CD14-positive monocyte (primary cell): ENCODE measurements around the gene CINP. TPM values are rescaled to one million over a fixed set of nuclear protein-coding genes. Genes with fewer than 3 reads are reported as not detected.

ENCODE experiments used
- DNase-seq, 3 donors: peaks; one replicate each; pipeline ENCODE4 v3.0.0-alpha.2; 2011 to 2022
- H2AFZ ChIP-seq: 2 replicates; pipeline ENCODE4 v1.6.0; 2012; ENCODE audit warnings: mild to moderate bottlenecking, low read depth, low read length, inconsistent platforms; ENCODE audit not compliant: insufficient read depth, poor library complexity, severe bottlenecking
- H3K27ac ChIP-seq, 2 donors: 1 replicate in 1 of 2; 2 replicates in 1 of 2; pipeline ENCODE4 v1.5.1; 2012 to 2013; ENCODE audit warnings: low read length in 2 of 2, control low read depth in 1 of 2, inconsistent platforms in 1 of 2, low read depth in 1 of 2, mild to moderate bottlenecking in 1 of 2
- H3K27me3 ChIP-seq, 2 donors: one replicate each; pipeline versions ENCODE4 v1.6.0 to v1.6.1; 2011 to 2013; ENCODE audit warnings: low read length in 2 of 2; ENCODE audit not compliant: control insufficient read depth in 2 of 2, insufficient read depth in 2 of 2
- H3K36me3 ChIP-seq, 2 donors: replicated peaks in 1 of 2; 1 replicate in 1 of 2; 2 replicates in 1 of 2; pipeline versions ENCODE4 v1.5.1 to v1.6.1; 2012 to 2013; ENCODE audit warnings: low read length in 2 of 2, control low read depth in 1 of 2, inconsistent platforms in 1 of 2, mild to moderate bottlenecking in 1 of 2; ENCODE audit not compliant: insufficient read depth in 2 of 2, control insufficient read depth in 1 of 2
- H3K4me1 ChIP-seq, 2 donors: 1 replicate in 1 of 2; 2 replicates in 1 of 2; pipeline versions ENCODE4 v1.5.1 to v1.6.1; 2012 to 2013; ENCODE audit warnings: low read length in 2 of 2, control low read depth in 1 of 2, inconsistent platforms in 1 of 2, mild to moderate bottlenecking in 1 of 2, moderate library complexity in 1 of 2; ENCODE audit not compliant: insufficient read depth in 2 of 2, control insufficient read depth in 1 of 2
- H3K4me2 ChIP-seq: replicated peaks from 2 replicates; pipeline ENCODE3; 2012; ENCODE audit warnings: low read length, moderate library complexity, mild to moderate bottlenecking; ENCODE audit not compliant: poor library complexity, severe bottlenecking; ENCODE audit errors: extremely low read depth
- H3K4me3 ChIP-seq, 3 experiments: fragments of 200-600 bp in 1 of 3; sonication (generic) in 1 of 3; replicated peaks in 1 of 3; 1 replicate in 2 of 3; 2 replicates in 1 of 3; pipeline ENCODE4 v1.5.1; 2011 to 2013; ENCODE audit warnings: low read length in 3 of 3, mild to moderate bottlenecking in 3 of 3, control low read depth in 2 of 3, low read depth in 2 of 3, inconsistent platforms in 1 of 3, moderate library complexity in 1 of 3
- H3K79me2 ChIP-seq: 2 replicates; pipeline ENCODE4 v1.6.0; 2012; ENCODE audit warnings: mild to moderate bottlenecking, control low read depth, inconsistent platforms, low read length, moderate library complexity; ENCODE audit not compliant: insufficient read depth
- H3K9ac ChIP-seq: 2 replicates; pipeline ENCODE4 v1.6.0; 2017; ENCODE audit warnings: low read length, mild to moderate bottlenecking; ENCODE audit not compliant: insufficient read depth, poor library complexity, severe bottlenecking
- H3K9me3 ChIP-seq, 2 donors: replicated peaks in 1 of 2; 1 replicate in 1 of 2; 2 replicates in 1 of 2; pipeline versions ENCODE4 v1.5.1 to v1.6.1; 2012 to 2013; ENCODE audit warnings: low read length in 2 of 2, control low read depth in 1 of 2; ENCODE audit not compliant: control insufficient read depth in 1 of 2, insufficient read depth in 1 of 2
- H4K20me1 ChIP-seq: 2 replicates; pipeline ENCODE4 v1.6.0; 2012; ENCODE audit warnings: mild to moderate bottlenecking, low read length, control low read depth, moderate library complexity; ENCODE audit not compliant: insufficient read depth
- H3K27ac Mint-ChIP-seq, 7 donors: one replicate each; pipeline ENCODE4 v1.8.0; 2020; ENCODE audit warnings: mild to moderate bottlenecking in 7 of 7, mixed read lengths in 7 of 7, moderate library complexity in 6 of 7, inconsistent platforms in 2 of 7
- H3K27me3 Mint-ChIP-seq, 3 donors: one replicate each; pipeline ENCODE4 v1.8.0; 2021 to 2022; ENCODE audit warnings: low read depth in 3 of 3, mild to moderate bottlenecking in 3 of 3, mixed read lengths in 3 of 3, moderate library complexity in 3 of 3, inconsistent platforms in 1 of 3
- H3K36me3 Mint-ChIP-seq, 2 donors: one replicate each; pipeline ENCODE4 v1.8.0; 2020; ENCODE audit warnings: mixed read lengths in 2 of 2, inconsistent platforms in 1 of 2, mild to moderate bottlenecking in 1 of 2
- H3K4me1 Mint-ChIP-seq: one replicate; pipeline ENCODE4 v1.8.0; 2020; ENCODE audit warnings: mild to moderate bottlenecking, mixed read lengths
- H3K4me3 Mint-ChIP-seq, 2 donors: one replicate each; pipeline ENCODE4 v1.8.0; 2020; ENCODE audit warnings: mild to moderate bottlenecking in 2 of 2, mixed read lengths in 2 of 2, moderate library complexity in 1 of 2
- H3K9me3 Mint-ChIP-seq, 7 donors: one replicate each; pipeline ENCODE4 v1.8.0; 2020 to 2022; ENCODE audit warnings: mixed read lengths in 7 of 7, mild to moderate bottlenecking in 6 of 7, moderate library complexity in 6 of 7, inconsistent platforms in 2 of 7
- CTCF ChIP-seq: fragments of 200-600 bp; IDR thresholded peaks from one replicate; pipeline ENCODE4 v1.8.0; 2022; ENCODE audit warnings: antibody characterized with exemption, mild to moderate bottlenecking
- WGBS: methylation state at CpG from one replicate; pipeline ENCODE4 v1.1.5; 2013; ENCODE audit warnings: missing lambda C conversion rate; ENCODE audit not compliant: insufficient coverage; 5-methylcytosine and 5-hydroxymethylcytosine counted together
- intact Hi-C, 2 donors: fragments of 100-400 bp; cut with micrococcal nuclease; formaldehyde crosslinking; loops; one replicate each; pipeline versions ENCODE4 v1.15.0 to v1.15.1; 2023
- polyA plus RNA-seq, 3 donors: library from polyadenylated mRNA; depleted of rRNA in 1 of 3; unstranded in 2 of 3; stranded (reverse) in 1 of 3; fragments of 300-500 nt in 2 of 3; fragments of >200 nt in 1 of 3; fragmentation: Illumina TruSeq in 2 of 3; gene quantifications; 1 replicate in 2 of 3; 2 replicates in 1 of 3; pipeline ENCODE4 v1.2.3, GENCODE V29; 2012 to 2021

CINP gene
- polyA plus RNA-seq, 3 donors = 28.9 to 58.5 (median 57.1) TPM

GRCh38 chr14:102317564-102318248 lies 45.0 kb downstream of the CINP start:
- Histone ChIP-seq H2AFZ (peak overlapping the region; percentile 92), H3K4me1 (peaks cover 52 to 59% of the 10 kb centered on the region in 2 donors), H3K79me2 (no peaks in the 10 kb centered on the region), H3K4me2 (peak overlapping the region; percentile 92), H3K36me3 (no peaks in the 10 kb centered on the region), H3K9me3 (no peaks in the 10 kb centered on the region), H3K27ac (peak overlapping the region in 1 of 2 donors; percentile 74), H3K27me3 (no peaks in the 10 kb centered on the region), H3K4me3 (peak overlapping the region; percentile 29 to 82 (median 77)), H4K20me1 (no peaks in the 10 kb centered on the region), H3K9ac (peak overlapping the region; percentile 50)
- H3K9me3 Mint-ChIP-seq = no peaks in the 10 kb centered on the region
- peak overlapping the region in 6 of 7 donors; percentile 57 to 91 (median 88) for H3K27ac Mint-ChIP-seq
- intact Hi-C loops = loop anchor here (2.0 to 10.0 kb wide), 6 partner anchors 45 to 353 kb away; partner anchors contain the start of genes CINP (in 1 of the 2), DYNC1H1 (in 1 of the 2), HSP90AA1 (in 1 of the 2) and TECPR2 (in 1 of the 2)
- H3K4me3 Mint-ChIP-seq = peak overlapping the region; percentile 88 to 95
- 63% methylated on average over 11 of the region's 12 CpGs for WGBS
- TF ChIP-seq CTCF = no peak
- no peaks in the 10 kb centered on the region for H3K36me3 Mint-ChIP-seq
- H3K4me1 Mint-ChIP-seq = peaks cover 51% of the 10 kb centered on the region
- H3K27me3 Mint-ChIP-seq = peaks cover 2 to 7% (median 3%) of the 10 kb centered on the region in 3 donors
- DNase-seq = no peak

GRCh38 chr14:102316743-102317563 lies 45.7 kb downstream of the CINP start:
- Histone ChIP-seq H3K79me2 (no peaks in the 10 kb centered on the region), H3K4me1 (peaks cover 52 to 59% of the 10 kb centered on the region in 2 donors), H3K27me3 (no peaks in the 10 kb centered on the region), H3K9ac (peak overlapping the region; percentile 50), H3K36me3 (no peaks in the 10 kb centered on the region), H4K20me1 (no peaks in the 10 kb centered on the region), H3K4me2 (peak overlapping the region; percentile 92), H3K9me3 (no peaks in the 10 kb centered on the region), H3K4me3 (peak overlapping the region; percentile 72 to 82 (median 77)), H2AFZ (peak overlapping the region; percentile 92), H3K27ac (peak overlapping the region; percentile 51 to 74)
- Mint-ChIP-seq H3K4me3 (peak overlapping the region; percentile 88 to 95), H3K27me3 (peaks cover 3 to 7% (median 4%) of the 10 kb centered on the region in 3 donors), H3K36me3 (no peaks in the 10 kb centered on the region), H3K9me3 (no peaks in the 10 kb centered on the region), H3K4me1 (peaks cover 51% of the 10 kb centered on the region), H3K27ac (peak overlapping the region; percentile 73 to 92 (median 89))
- intact Hi-C loops = loop anchor here (2.0 to 10.0 kb wide), 6 partner anchors 45 to 352 kb away; partner anchors contain the start of genes CINP (in 1 of the 2), DYNC1H1 (in 1 of the 2), HSP90AA1 (in 1 of the 2) and TECPR2 (in 1 of the 2)
- TF ChIP-seq CTCF = peak; percentile 93
- DNase-seq = peak; percentile 88 to 93 (median 90)
- WGBS = under 1% methylated on average over 53 of the region's 54 CpGs
